HCT116 (cell line): ENCODE data around the gene CCDC24.
A peak's percentile ranks its signal among the peaks of the same experiment; 100 is the strongest.

ENCODE experiments used
- CBX3 ChIP-seq: IDR thresholded peaks from 2 replicates; pipeline ENCODE4 v1.6.1; 2012; ENCODE audit warnings: low read depth
- CEBPB ChIP-seq: IDR thresholded peaks from 2 replicates; pipeline ENCODE4 v1.6.1; 2012; ENCODE audit warnings: low read depth
- ELF1 ChIP-seq: IDR thresholded peaks from 2 replicates; pipeline ENCODE4 v1.6.1; 2012; ENCODE audit warnings: low read depth, borderline replicate concordance
- POLR2A ChIP-seq: IDR thresholded peaks from 2 replicates; pipeline ENCODE4 v1.7.0; 2011; ENCODE audit warnings: borderline replicate concordance; ENCODE audit not compliant: insufficient read depth, insufficient read length; ENCODE audit errors: extremely low read depth
- POLR2AphosphoS5 ChIP-seq: IDR thresholded peaks from 2 replicates; pipeline ENCODE4 v1.6.1; 2011; ENCODE audit warnings: mild to moderate bottlenecking, low read depth, low read length, moderate library complexity
- RAD21 ChIP-seq: IDR thresholded peaks from 2 replicates; pipeline ENCODE4 v1.6.1; 2012; ENCODE audit warnings: low read depth, mild to moderate bottlenecking
- YY1 ChIP-seq: IDR thresholded peaks from 2 replicates; pipeline ENCODE4 v1.6.1; 2011; ENCODE audit warnings: low read length, low read depth, moderate library complexity, mild to moderate bottlenecking; ENCODE audit not compliant: insufficient replicate concordance; ENCODE audit errors: extremely low read depth
- TF ChIP-seq, protein P1 (sequence below): IDR thresholded peaks from 2 replicates; pipeline ENCODE4 v1.6.1; 2012; ENCODE audit warnings: low read depth
- TF ChIP-seq, protein P2 (sequence below), 3 experiments: fragments of 200-600 bp in 1 of 3; sonication (generic) in 1 of 3; IDR thresholded peaks in 2 of 3; conservative IDR thresholded peaks in 1 of 3; 2 replicates each; pipeline ENCODE4 v1.5.1; 2012 to 2017; ENCODE audit warnings: low read depth in 2 of 3, low read length in 2 of 3, antibody characterized with exemption in 1 of 3, borderline replicate concordance in 1 of 3, control low read depth in 1 of 3, mild to moderate bottlenecking in 1 of 3, mixed read lengths in 1 of 3, mixed run types in 1 of 3, moderate library complexity in 1 of 3; ENCODE audit not compliant: insufficient read depth in 1 of 3
- TF ChIP-seq, protein P3 (sequence below): IDR thresholded peaks from 2 replicates; pipeline ENCODE4 v1.6.1; 2011; ENCODE audit warnings: mild to moderate bottlenecking, low read length, moderate library complexity; ENCODE audit not compliant: insufficient replicate concordance; ENCODE audit errors: extremely low read depth

DNA sequence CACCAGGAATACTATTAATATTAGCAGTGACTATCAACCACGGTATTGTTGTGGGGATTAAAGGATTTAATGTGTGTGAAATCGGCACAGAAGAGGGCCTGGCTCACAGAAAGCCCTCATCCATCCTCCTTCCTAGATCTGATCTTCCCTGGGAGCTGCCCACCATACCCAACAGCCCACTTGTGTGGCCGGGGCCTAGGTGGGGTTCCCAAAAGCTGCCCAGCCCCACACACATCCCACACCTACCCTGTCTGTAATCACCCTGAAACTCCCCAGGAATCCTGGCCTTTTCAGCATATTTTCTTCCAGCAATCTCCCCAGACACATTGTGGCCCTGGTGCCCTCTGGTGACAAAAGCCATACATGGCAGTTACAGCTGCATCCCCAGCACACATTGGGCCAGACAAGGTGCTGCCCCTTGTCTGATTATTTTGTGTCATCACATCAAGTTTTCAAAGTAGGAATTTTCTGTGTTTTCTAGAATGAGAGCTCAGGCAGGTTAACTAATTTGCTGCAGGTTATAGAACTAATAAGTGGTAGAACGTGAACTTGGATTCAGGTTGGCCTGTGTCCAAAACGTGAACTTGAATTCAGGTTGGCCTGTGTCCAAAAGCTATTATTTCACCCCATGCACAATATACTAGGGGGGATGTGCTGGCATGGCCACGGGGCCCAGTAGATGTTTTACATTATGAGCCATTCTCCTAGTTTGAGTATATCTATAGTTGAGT is 45.2 kb downstream of the CCDC24 start:
- TF ChIP-seq, protein P1, sequence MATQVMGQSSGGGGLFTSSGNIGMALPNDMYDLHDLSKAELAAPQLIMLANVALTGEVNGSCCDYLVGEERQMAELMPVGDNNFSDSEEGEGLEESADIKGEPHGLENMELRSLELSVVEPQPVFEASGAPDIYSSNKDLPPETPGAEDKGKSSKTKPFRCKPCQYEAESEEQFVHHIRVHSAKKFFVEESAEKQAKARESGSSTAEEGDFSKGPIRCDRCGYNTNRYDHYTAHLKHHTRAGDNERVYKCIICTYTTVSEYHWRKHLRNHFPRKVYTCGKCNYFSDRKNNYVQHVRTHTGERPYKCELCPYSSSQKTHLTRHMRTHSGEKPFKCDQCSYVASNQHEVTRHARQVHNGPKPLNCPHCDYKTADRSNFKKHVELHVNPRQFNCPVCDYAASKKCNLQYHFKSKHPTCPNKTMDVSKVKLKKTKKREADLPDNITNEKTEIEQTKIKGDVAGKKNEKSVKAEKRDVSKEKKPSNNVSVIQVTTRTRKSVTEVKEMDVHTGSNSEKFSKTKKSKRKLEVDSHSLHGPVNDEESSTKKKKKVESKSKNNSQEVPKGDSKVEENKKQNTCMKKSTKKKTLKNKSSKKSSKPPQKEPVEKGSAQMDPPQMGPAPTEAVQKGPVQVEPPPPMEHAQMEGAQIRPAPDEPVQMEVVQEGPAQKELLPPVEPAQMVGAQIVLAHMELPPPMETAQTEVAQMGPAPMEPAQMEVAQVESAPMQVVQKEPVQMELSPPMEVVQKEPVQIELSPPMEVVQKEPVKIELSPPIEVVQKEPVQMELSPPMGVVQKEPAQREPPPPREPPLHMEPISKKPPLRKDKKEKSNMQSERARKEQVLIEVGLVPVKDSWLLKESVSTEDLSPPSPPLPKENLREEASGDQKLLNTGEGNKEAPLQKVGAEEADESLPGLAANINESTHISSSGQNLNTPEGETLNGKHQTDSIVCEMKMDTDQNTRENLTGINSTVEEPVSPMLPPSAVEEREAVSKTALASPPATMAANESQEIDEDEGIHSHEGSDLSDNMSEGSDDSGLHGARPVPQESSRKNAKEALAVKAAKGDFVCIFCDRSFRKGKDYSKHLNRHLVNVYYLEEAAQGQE: no peak
- TF ChIP-seq POLR2A (no peak), YY1 (no peak), CEBPB (no peak), POLR2AphosphoS5 (no peak), RAD21 (no peak), ELF1 (no peak), CBX3 (no peak)
- TF ChIP-seq, protein P2, sequence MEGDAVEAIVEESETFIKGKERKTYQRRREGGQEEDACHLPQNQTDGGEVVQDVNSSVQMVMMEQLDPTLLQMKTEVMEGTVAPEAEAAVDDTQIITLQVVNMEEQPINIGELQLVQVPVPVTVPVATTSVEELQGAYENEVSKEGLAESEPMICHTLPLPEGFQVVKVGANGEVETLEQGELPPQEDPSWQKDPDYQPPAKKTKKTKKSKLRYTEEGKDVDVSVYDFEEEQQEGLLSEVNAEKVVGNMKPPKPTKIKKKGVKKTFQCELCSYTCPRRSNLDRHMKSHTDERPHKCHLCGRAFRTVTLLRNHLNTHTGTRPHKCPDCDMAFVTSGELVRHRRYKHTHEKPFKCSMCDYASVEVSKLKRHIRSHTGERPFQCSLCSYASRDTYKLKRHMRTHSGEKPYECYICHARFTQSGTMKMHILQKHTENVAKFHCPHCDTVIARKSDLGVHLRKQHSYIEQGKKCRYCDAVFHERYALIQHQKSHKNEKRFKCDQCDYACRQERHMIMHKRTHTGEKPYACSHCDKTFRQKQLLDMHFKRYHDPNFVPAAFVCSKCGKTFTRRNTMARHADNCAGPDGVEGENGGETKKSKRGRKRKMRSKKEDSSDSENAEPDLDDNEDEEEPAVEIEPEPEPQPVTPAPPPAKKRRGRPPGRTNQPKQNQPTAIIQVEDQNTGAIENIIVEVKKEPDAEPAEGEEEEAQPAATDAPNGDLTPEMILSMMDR (IDR thresholded peaks at IDR 0.05 in 2 of 3, conservative IDR thresholded peaks at IDR 0.05 in 1 of 3; ENCODE audit: borderline replicate concordance in 1 of 3, insufficient read depth in 1 of 3, low read depth in 2 of 3, low read length in 2 of 3): peak in 2 of 3 experiments; percentile 91 to 95; a peak in 4 of 6 replicates
- TF ChIP-seq, protein P3, sequence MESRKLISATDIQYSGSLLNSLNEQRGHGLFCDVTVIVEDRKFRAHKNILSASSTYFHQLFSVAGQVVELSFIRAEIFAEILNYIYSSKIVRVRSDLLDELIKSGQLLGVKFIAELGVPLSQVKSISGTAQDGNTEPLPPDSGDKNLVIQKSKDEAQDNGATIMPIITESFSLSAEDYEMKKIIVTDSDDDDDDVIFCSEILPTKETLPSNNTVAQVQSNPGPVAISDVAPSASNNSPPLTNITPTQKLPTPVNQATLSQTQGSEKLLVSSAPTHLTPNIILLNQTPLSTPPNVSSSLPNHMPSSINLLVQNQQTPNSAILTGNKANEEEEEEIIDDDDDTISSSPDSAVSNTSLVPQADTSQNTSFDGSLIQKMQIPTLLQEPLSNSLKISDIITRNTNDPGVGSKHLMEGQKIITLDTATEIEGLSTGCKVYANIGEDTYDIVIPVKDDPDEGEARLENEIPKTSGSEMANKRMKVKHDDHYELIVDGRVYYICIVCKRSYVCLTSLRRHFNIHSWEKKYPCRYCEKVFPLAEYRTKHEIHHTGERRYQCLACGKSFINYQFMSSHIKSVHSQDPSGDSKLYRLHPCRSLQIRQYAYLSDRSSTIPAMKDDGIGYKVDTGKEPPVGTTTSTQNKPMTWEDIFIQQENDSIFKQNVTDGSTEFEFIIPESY: no peak
